Measurements from ENCODE around the gene MBD4. TPM values are rescaled to one million over a fixed set of nuclear protein-coding genes. Genes with fewer than 3 reads are reported as not detected.
A peak's percentile ranks its signal among the peaks of the same experiment; 100 is the strongest.

The MBD4 gene
- total RNA-seq, 2 experiments from 2014 or later = 46.3 to 74.6 TPM

- H3K9me2 ChIP-seq (ENCODE audit: insufficient read depth, low read length) = no peaks in the 10 kb centered on the region
- TSS peak; percentile 55 for BruUV-seq (replicated peaks)
- H3K4me2 ChIP-seq (ENCODE audit: low read length) = peak overlapping the region; percentile 73
- peaks cover 71% of the 10 kb centered on the region for H3K79me2 ChIP-seq (ENCODE audit: insufficient read depth, low read depth, low read length)
- H2AFZ ChIP-seq (ENCODE audit: low read length) = peak overlapping the region; percentile 71
- peaks cover 43% of the 10 kb centered on the region for H3K36me3 ChIP-seq (ENCODE audit: insufficient read depth, low read length)
- DNase-seq (ENCODE audit: low spot score) = peak; percentile 80
- no peak for TF ChIP-seq EZH2phosphoT487 (IDR thresholded peaks at IDR 0.05; ENCODE audit: borderline replicate concordance, low read depth, low read length)
- no peak for TF ChIP-seq CTCF (conservative IDR thresholded peaks at IDR 0.05; ENCODE audit: low read length)
- peaks cover 60% of the 10 kb centered on the region for H3K4me1 ChIP-seq (ENCODE audit: insufficient read depth, low read length, poor library complexity, severe bottlenecking)
- CTCF ChIA-PET (ENCODE audit: unreplicated experiment) = no interaction called here
- no peaks in the 10 kb centered on the region for H4K20me1 ChIP-seq (ENCODE audit: insufficient read depth, low read length)
- peak overlapping the region; percentile 88 for H3K4me3 ChIP-seq (ENCODE audit: low read depth, low read length, poor library complexity, severe bottlenecking)
- H3K27ac ChIP-seq (ENCODE audit: low read depth, low read length, poor library complexity, severe bottlenecking) = peak overlapping the region; percentile 84
- no peaks in the 10 kb centered on the region for H3K9me3 ChIP-seq (ENCODE audit: low read length)
- intact Hi-C loops (cut with micrococcal nuclease; ENCODE audit: unreplicated experiment) = loop anchor here (5.0 kb wide), 2 partner anchors 122 to 257 kb away; partner anchors contain the start of gene CNBP
- POLR2A ChIA-PET = interaction anchor here (0.6 to 5.0 kb wide), 15 partner anchors 10 to 456 kb away, joined by 3 to 54 read pairs (median 5); partner anchors contain the start of gene EFCAB12
Measured at GRCh38 chr3:129439226-129439816, 427 bp downstream of the MBD4 start.

GRCh38 chr3:129435367-129435766, 4.4 kb downstream of the MBD4 start:
- Histone ChIP-seq H2AFZ (ENCODE audit: low read length) (no peak overlapping the region), H4K20me1 (ENCODE audit: insufficient read depth, low read length) (no peaks in the 10 kb centered on the region), H3K9me2 (ENCODE audit: insufficient read depth, low read length) (no peaks in the 10 kb centered on the region), H3K4me2 (ENCODE audit: low read length) (peak overlapping the region; percentile 73), H3K36me3 (ENCODE audit: insufficient read depth, low read length) (peaks cover 83% of the 10 kb centered on the region), H3K79me2 (ENCODE audit: insufficient read depth, low read depth, low read length) (peaks cover 61% of the 10 kb centered on the region), H3K9me3 (ENCODE audit: low read length) (no peaks in the 10 kb centered on the region), H3K4me1 (ENCODE audit: insufficient read depth, low read length, poor library complexity, severe bottlenecking) (peaks cover 50% of the 10 kb centered on the region), H3K27ac (ENCODE audit: low read depth, low read length, poor library complexity, severe bottlenecking) (peak overlapping the region; percentile 84), H3K4me3 (ENCODE audit: low read depth, low read length, poor library complexity, severe bottlenecking) (peak overlapping the region; percentile 88)
- BruUV-seq (replicated peaks) = TSS peak; percentile 93
- peak; percentile 55 for TF ChIP-seq CTCF (conservative IDR thresholded peaks at IDR 0.05; ENCODE audit: low read length)
- no peak for TF ChIP-seq EZH2phosphoT487 (IDR thresholded peaks at IDR 0.05; ENCODE audit: borderline replicate concordance, low read depth, low read length)
- peak; percentile 25 for DNase-seq (ENCODE audit: low spot score)
- intact Hi-C loops (cut with micrococcal nuclease; ENCODE audit: unreplicated experiment) = loop anchor here (2.0 to 5.0 kb wide), 3 partner anchors 53 to 253 kb away; partner anchors contain the start of gene CNBP
- ChIA-PET CTCF (ENCODE audit: unreplicated experiment) (interaction anchor here (2.5 kb wide), 1 partner anchor 52 kb away, joined by 16 read pairs; no protein-coding TSS in a partner anchor), POLR2A (interaction anchor here (0.6 to 1.7 kb wide), 5 partner anchors 11 to 457 kb away, joined by 3 to 5 read pairs (median 3); a partner anchor contains a TSS)

- Histone ChIP-seq H3K9me3 (ENCODE audit: low read length) (no peaks in the 10 kb centered on the region), H3K4me1 (ENCODE audit: insufficient read depth, low read length, poor library complexity, severe bottlenecking) (peaks cover 50% of the 10 kb centered on the region), H3K27ac (ENCODE audit: low read depth, low read length, poor library complexity, severe bottlenecking) (peak overlapping the region; percentile 84), H3K36me3 (ENCODE audit: insufficient read depth, low read length) (peaks cover 95% of the 10 kb centered on the region), H2AFZ (ENCODE audit: low read length) (no peak overlapping the region), H4K20me1 (ENCODE audit: insufficient read depth, low read length) (no peaks in the 10 kb centered on the region), H3K9me2 (ENCODE audit: insufficient read depth, low read length) (no peaks in the 10 kb centered on the region), H3K79me2 (ENCODE audit: insufficient read depth, low read depth, low read length) (peaks cover 55% of the 10 kb centered on the region), H3K4me2 (ENCODE audit: low read length) (peak overlapping the region; percentile 73), H3K4me3 (ENCODE audit: low read depth, low read length, poor library complexity, severe bottlenecking) (peak overlapping the region; percentile 88)
- POLR2A ChIA-PET = interaction anchor here (1.4 to 1.7 kb wide), 3 partner anchors 35 to 118 kb away, joined by 4 to 7 read pairs (median 4); a partner anchor contains a TSS
- TF ChIP-seq CTCF (conservative IDR thresholded peaks at IDR 0.05; ENCODE audit: low read length) (no peak), EZH2phosphoT487 (IDR thresholded peaks at IDR 0.05; ENCODE audit: borderline replicate concordance, low read depth, low read length) (no peak)
- BruUV-seq (replicated peaks) = no TSS peak
- CTCF ChIA-PET (ENCODE audit: unreplicated experiment) = interaction anchor here (2.5 kb wide), 1 partner anchor 51 kb away, joined by 16 read pairs; no protein-coding TSS in a partner anchor
- no peak for DNase-seq (ENCODE audit: low spot score)
- intact Hi-C loops (cut with micrococcal nuclease; ENCODE audit: unreplicated experiment) = loop anchor here (2.0 kb wide), 1 partner anchor 51 kb away; no protein-coding TSS in a partner anchor
Measured at GRCh38 chr3:129434140-129434539, 5.6 kb downstream of the MBD4 start.
